ENCODE measurements around the gene SLC35A2.
"Not testable (repeated sequence)": the region's sequence is repeated elsewhere in the genome, so short reads cannot be mapped to it uniquely, and the experiment has no call there.

The SLC35A2 gene

DNA sequence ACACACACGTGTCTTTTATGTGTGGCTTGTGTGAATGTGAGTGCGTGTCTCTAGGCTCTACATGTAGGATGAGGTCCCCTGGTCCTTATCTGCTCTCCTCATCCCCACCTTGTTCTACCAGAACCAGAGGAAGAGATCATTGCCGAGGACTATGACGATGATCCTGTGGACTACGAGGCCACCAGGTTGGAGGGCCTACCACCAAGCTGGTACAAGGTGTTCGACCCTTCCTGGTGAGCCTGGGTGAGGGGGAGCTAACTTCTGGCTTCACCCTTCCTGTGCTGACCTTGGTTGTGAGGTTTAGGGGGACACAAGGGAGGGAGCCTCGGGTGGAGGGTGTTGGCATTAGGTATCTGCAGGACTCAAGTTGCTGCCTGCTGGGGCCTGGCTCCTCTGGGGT is 10.4 kb downstream of the SLC35A2 start:
- DNase-seq = no peak

DNA sequence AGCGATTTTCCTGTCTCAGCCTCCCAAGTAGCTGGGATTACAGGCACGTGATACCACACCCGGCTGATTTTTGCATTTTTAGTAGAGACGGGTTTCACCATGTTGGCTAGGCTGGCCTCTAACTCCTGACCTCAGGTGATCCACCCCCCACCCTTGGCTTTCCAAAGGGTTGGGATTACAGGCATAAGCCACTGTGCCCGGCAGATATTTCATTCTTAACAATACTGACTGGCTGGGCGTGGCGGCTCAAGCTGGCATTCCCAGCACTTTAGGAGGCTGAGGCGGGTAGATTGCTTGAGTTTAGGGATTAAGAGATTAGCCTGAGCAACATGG is 12.4 kb downstream of the SLC35A2 start:
- DNase-seq = no peak

DNA sequence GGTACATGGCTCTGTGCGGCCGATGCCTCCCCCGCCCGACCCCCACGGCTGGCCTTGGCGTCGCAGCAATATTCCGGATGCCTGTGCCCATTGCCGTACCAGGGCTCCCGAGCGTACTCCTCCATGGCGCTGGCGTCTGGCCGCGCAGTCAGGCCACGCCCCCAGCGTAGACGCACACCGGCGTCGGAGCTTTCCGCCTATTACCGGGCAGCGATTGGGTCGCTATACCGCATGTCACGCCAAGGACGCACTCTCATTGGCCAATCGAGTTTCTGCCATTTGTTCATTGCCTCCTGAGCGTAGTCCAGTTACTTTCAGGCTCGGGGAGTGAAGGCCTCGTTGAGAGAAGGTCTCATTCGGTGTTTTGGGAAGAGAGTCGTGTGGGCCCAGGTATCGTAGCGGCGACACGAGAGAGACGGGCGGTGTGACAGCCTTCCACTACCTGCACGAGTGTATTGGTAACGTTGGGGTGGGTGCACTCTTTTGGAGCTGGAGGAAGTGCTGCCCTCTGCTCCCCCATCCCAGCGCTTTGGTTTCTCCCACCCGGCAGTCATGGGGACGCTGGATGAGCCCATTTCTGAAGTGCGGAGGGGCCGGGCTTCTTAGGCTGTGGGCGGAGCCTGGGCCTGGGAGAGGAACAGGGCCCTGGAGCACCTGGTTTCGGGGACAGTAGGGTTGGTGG is 13.7 kb downstream of the SLC35A2 start, which contains the start of the genes PQBP1 and TIMM17B:
PQBP1 (plus strand) TSS at position 306 of the 682 bp plus-strand sequence. CDS start 580 bp downstream, outside the sequence.
TIMM17B (minus strand) TSS at position 144 of the 682 bp plus-strand sequence; CDS start at position 125, 19 bp downstream.
- DNase-seq = peak; percentile 87

DNA sequence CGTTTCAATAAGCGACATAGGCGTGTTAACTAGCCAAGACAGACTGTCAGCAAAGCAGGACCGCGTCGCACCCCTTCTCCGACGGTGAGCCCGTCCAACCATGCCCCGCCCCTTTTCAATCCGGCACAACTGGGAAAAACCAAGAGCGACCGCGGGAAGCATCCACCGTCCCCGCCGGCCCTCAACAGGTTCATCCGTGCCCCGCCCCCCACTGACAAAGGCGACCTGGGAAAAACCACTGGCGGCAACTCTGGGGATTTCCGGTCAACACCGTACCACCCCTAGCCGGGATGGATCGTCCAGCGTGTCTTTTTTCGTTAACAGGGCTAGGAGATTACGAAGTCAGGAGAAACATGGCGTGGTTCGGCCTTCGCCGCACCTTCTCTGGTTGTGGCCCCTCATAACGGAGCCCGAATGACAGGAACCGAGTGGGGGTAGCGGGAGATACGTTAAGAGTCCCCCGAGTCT is 14.3 kb downstream of the SLC35A2 start:
- peak; percentile 62 for DNase-seq

DNA sequence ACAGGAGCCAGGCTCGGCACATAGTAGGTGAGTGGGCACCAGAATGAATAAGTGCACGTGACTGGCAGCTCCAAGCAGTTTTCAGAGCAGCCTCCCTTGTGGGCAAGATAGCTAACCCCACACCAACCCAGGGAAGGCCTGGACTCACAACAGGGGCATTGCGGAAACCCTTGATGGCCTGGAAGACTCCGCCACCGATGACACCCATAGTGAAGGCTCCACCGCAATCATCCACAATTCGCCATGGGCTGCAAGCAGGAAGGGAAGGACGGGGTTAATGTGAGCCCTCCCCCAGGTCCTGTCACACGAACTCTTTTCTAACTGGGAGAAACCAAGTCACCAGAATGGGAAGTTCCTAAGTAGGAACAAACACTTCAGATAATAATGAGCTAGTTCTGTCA is 14.8 kb downstream of the SLC35A2 start:
- no peak for DNase-seq

DNA sequence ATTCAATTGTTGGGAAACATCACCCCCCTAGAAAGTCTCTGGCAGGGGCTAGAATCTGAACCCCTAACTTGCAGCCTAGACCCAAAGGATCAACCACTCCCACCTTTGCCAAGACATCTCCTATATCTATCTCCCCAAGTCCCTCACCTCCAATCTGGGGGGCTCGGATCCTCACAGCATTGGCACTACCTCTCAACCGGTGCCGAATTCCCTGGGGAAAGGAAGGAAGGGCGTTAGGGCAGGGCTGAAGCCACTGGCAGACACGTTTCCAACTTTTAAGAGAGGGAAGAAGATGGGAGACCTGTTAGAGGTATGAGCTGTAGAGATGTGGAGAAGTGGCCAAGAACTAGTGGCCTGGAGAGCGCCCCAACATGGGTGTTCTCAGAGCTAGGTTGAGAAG is 16.6 kb downstream of the SLC35A2 start:
- DNase-seq = no peak

DNA sequence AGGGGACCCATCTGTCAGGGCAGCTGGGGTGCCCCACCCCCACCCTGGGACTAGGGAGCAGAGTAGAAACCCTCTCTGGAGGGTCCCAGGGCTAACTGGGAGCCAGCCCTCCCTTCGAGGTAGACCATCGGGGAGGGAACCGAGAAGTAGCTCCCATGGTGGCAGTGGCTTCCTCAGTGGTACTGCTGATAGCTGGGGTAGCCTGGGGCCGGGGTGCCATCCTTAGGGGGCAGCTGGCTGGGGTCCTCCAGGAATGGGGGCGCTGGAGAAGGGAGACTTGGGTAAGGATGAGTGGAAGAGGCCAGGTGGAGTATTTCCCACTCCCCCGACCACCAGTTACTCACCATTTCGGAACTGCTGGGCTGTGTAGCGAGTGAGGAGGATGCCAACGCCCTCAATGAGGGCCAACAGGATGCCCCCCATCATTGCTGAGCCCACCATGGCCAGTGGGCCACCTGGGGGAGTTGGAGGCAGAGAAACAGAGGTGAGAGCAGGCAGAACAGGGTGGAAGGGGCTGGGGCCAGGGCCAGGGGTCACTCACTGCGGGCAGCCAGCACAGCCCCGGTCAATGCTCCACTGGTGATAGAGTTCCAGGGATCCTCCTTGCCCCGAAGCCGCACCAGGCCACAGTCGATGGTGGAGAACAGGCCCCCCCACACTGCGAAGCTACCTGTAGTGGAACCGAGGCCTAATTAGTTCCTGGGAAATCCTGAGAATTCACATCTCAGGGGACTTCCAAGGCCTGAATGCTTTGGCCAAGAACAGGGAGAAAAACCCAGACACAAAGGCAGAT is 17.7 kb downstream of the SLC35A2 start:
- no peak for DNase-seq

DNA sequence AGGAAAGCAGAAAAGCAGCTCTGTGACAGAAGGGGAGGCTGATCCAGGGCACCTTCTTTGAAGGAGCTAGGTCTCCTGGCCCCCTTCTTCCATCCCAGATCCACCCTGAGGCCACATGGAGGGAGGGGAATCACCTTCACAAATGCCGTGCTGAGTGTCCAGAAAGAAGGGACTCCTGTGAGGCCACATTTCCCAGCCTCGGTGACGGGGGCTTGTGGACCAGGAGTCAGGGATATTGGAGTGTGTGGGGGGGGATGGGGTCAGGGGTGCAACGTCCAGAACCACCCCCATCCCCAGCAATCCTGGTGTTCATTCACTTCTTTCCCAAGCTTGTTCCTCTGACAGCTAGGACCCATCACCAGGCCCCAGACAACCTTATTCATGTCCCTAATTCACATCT is 18.6 kb downstream of the SLC35A2 start:
- no peak for DNase-seq

DNA sequence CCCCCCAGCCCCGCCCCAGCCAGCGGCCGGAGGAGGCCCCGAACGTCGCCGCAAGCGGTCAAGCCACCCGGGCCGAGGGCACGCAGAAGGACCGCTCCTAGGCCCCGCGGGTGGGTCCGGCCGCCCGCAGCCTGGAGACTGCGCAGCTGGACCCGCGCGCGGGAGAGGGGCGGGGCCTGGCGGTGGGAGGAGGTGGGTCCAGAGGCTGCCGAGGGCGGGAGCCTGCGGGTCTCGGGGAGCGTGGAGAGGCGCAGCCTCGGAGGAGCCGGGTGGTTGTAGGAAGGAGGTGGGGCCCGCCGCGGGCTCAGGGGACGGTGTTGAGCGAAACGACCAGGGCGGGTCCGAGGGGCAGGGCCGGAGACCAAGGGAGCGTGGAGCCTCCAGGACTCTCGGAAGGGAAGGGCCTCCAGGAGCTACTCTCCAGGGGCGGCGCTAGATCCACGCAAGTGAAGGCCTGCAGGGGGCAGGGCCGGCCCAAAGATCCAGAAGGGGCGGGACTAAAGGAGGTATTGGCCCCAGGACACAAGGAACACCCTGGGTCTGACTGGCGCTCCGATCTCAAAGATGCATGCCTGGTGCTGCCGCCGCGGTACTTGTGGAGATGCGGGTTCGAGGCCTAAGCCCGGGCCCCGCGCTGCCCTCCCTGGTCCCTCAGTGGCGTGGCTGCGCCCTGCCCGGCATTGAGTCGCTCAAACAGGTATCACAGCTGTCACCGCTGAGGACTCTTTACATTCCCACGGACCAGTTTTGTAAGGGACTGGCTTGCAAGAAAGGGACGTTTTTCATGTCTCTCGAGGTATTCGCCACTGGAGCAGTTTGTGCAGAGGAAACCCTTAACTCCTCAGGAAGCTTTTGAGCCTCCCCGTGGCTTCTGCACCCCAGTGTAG is 19.8 kb downstream of the SLC35A2 start:
- peak; percentile 74 for DNase-seq

DNA sequence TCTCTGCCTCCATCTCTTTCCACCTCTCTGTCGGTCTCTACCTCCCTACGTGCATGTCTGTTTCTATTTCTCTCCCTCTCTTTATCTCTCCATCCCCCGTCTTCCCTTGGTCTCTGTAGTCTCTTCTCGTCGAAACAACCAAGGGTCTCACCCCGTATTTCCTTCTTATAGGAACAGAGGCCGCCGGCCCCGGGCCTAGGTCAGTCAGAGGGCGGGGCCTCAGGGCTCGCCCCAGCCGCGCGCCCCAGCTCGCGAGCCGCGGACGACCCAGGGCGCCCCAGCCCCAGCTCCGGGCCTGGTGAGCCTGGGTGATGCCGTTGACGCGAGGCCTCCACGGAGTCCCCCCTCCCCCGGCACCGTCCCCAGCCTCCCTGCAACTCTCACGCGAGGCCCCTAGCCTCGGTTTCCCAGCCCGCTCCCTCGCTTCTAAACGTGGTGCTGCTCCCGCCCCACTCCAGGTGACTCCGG is 20.5 kb downstream of the SLC35A2 start:
- DNase-seq = no peak

DNA sequence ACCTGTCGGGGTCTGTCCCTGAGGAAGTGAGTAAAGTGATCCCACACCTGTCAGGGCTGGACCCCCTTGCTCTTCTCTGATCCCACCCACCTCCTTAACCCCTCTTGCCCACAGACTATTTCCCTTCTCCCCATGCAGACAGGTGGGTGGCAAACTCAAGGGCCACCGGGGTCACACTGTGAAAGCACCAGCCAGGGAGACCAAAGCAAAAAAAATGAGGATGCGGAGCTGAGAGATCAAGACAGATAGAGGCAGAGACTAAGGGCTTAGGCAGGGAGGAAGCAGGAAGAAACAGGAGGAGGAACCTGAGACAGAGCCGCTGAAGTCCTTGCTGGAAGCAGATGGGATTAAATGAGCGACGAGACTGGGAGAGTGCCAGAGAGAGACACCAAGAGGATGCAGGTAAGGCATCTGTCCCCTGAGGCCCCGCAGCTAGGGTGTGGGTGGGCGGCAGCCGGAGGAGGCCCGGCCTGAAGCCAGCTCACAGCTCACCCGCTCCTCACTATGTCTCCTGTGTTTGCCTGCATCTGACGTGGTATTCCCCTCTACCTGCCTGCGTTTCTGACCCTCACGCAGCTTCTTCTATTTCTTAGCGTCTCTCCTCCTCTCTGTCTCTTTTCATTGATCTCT is 21.0 kb downstream of the SLC35A2 start:
- DNase-seq = peak; percentile 29

DNA sequence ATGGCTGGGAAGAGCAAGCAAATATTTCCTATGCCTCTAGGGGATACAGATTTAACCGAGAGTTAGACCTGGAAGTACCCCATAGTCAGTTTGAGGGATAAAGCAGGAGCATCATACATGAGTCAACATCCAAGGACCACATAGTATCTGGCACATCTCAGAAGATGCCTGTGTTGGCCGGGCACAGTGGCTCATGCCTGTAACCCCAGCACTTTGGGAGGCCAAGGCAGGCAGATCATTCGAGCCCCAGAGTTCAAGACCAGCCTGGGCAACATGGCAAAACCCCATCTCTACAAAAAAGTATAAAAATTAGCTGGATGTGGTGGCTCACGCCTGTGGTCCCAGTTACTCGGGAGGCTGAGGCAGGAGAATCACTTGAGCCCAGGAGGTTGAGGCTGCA is 24.9 kb downstream of the SLC35A2 start:
- DNase-seq = not testable (repeated sequence)

DNA sequence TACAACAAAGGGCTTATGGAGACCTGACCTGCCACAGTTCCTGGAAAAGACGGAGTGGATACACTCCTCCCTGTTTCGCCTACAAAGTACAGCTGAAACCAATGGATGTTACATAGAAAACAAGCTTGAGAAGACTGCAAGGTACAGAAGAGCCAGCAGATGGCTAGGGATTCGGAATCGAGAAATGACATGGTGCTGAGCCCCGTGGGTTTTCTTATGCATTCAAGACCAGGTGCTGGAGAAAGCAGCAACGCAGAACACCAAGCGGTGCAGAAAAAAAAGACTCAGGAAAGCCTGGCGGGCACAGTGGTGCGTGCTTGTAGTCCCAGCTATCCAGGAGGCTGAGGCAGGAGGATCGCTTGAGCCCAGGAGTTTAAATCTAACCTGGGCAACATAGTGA is 27.7 kb downstream of the SLC35A2 start:
- no peak for DNase-seq

DNA sequence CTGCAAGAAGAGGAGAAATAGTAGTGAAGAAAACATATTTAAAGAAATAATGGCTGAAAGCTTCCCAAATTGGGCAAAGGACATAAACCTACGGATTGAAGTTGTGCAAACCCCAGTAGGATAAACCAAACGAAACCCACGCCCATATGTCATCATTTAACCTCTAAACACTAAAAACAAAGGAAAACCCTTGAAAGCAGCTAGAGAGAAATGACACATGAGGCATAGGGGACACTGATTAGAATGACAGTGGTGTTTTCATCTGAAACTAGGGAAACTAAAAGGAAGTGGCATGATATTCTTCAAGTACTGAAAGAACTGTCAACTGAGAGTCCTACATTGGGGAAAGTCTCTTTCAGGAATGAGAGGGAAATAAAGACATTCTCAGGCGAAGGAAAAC is 34.5 kb downstream of the SLC35A2 start:
- not testable (repeated sequence) for DNase-seq

DNA sequence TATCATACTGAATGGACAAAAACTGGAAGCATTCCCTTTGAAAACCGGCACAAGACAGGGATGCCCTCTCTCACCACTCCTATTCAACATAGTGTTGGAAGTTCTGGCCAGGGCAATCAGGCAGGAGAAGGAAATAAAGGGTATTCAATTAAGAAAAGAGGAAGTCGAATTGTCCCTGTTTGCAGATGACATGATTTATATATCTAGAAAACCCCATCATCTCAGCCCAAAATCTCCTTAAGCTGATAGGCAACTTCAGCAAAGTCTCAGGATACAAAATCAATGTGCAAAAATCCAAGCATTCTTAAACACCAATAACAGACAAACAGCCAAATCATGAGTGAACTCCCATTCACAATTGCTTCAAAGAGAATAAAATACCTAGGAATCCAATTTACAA is 39.4 kb downstream of the SLC35A2 start:
- DNase-seq = not testable (repeated sequence)

DNA sequence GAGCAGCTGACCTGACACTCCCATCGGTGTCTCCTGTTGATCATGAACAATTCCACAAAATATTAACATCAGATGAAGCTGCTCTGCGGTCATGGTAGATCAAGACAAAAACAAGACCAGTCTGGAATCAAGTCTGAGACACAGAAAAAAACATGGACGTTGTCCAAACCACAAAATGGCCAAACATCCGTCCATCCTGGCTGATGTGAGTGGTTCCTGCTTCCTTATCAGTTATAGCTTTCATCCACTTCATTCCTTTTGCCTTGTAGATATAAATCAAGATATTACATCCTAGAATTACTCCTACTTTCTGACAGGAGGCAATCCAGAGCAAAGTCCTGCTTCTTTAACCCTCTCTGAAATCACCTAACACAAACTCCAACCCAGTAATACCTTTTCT is 47.2 kb downstream of the SLC35A2 start:
- DNase-seq = no peak

DNA sequence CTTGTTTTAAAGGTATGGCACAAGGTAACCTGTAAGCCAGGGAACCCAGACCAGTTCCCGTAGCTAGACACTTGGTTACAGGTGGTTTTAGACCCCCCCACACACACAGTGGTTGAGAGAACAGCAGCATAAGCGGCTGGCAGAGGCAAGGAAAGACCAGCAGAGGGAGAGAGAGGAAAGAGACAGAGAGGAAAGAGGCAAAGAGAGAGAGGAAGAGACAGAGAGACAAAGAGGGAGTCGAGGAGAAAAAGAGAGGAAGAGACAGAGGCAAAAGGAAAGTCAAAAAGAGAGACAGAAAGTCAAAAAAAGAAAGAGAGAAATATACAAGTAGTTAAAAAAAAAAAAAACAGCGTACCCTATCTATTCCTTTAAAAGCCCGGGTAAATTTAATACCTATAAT is 56.5 kb downstream of the SLC35A2 start:
- DNase-seq = no peak

DNA sequence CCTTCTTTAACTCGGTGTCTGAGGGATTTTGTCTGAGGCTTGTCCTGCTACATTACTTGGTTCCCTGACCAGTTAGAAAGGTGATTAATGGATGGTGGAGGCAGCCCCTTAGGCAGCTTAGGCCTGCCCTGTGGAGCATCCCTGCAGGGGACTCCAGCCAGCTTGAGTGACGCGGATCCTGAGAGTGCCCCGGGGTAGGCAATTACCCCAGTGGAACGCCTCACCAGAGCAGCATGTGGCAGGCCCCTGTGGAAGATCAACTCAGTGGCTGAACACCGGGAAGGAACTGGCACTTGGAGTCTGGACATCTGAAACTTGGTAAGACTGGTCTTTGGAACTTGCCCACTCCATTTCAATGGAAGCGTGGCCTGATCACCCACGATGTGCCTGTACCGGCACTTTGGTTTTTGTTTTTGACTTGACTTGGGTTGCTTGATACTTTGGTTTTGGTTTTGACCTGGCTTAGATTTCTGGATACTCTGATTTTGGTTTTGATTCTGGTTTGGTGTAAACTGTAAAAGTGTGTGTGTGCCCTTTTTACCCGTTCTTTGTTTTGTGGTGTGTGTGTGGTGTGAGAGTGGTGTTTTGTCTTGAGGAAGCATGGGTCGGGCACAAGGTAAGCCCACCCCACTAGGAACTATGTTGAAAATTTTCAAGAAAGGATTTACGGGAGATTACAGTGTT is 57.2 kb downstream of the SLC35A2 start:
- DNase-seq = not testable (repeated sequence)

DNA sequence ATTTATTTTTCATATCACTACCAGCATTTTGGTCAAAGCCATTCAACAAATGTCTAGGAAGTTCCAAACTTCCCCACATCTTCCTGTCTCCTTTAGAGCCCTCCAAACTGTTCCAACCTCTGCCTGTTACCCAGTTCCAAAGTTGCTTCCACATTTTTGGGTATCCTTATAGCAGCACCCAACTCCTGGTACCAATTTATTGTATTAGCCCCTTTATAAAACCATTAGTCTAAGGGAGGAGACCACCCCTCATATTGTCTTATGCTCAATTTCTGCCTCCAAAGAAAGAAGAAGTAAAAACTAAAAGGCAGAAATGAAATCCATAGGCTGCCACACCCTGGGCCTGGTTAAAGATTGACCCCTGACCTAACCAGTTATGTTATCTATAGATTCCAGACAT is 58.0 kb downstream of the SLC35A2 start:
- not testable (repeated sequence) for DNase-seq
